HEK293 (cell line): Measurements from ENCODE around the gene MARCHF5.

Source experiments
- CTCF ChIP-seq: fragments of 450-650 bp; formaldehyde crosslinking; IDR thresholded peaks from 2 replicates; pipeline ENCODE4 v1.5.1; 2016; ENCODE audit warnings: missing biosample characterization, missing genetic modification characterization
- MYNN ChIP-seq: fragments of 450-650 bp; formaldehyde crosslinking; IDR thresholded peaks from 2 replicates; pipeline ENCODE4 v1.5.1; 2016; ENCODE audit warnings: missing biosample characterization, missing genetic modification characterization, borderline replicate concordance
- PBX3 ChIP-seq: sonication (generic); formaldehyde crosslinking; IDR thresholded peaks from 2 replicates; pipeline ENCODE4 v1.8.1; 2022; ENCODE audit warnings: mild to moderate bottlenecking, moderate library complexity, missing genetic modification reagents
- RBAK ChIP-seq: fragments of 450-650 bp; formaldehyde crosslinking; IDR thresholded peaks from 2 replicates; pipeline ENCODE4 v1.5.1; 2016; ENCODE audit warnings: missing biosample characterization, missing genetic modification characterization
- TSHZ1 ChIP-seq: fragments of 450-650 bp; formaldehyde crosslinking; IDR thresholded peaks from 2 replicates; pipeline ENCODE4 v1.5.1; 2016; ENCODE audit warnings: missing biosample characterization, missing genetic modification characterization, borderline replicate concordance
- ZNF214 ChIP-seq: fragments of 450-650 bp; formaldehyde crosslinking; IDR thresholded peaks from 2 replicates; pipeline ENCODE4 v1.5.1; 2017; ENCODE audit warnings: missing biosample characterization, mild to moderate bottlenecking, missing genetic modification characterization, borderline replicate concordance
- ZNF335 ChIP-seq: fragments of 450-650 bp; formaldehyde crosslinking; conservative IDR thresholded peaks from 2 replicates; pipeline ENCODE4 v1.5.1; 2016; ENCODE audit warnings: missing biosample characterization, missing genetic modification characterization
- ZNF341 ChIP-seq: fragments of 450-650 bp; formaldehyde crosslinking; IDR thresholded peaks from 2 replicates; pipeline ENCODE4; 2016; ENCODE audit warnings: low read depth, missing biosample characterization, missing genetic modification characterization
- ZNF398 ChIP-seq: fragments of 450-650 bp; formaldehyde crosslinking; IDR thresholded peaks from 2 replicates; pipeline ENCODE4 v1.5.1; 2017; ENCODE audit warnings: missing biosample characterization, missing genetic modification characterization
- ZNF416 ChIP-seq: fragments of 450-650 bp; formaldehyde crosslinking; IDR thresholded peaks from 2 replicates; pipeline ENCODE4 v1.5.1; 2016; ENCODE audit warnings: missing biosample characterization, missing genetic modification characterization
- ZNF580 ChIP-seq: fragments of 450-650 bp; formaldehyde crosslinking; IDR thresholded peaks from 2 replicates; pipeline ENCODE4 v1.5.1; 2016; ENCODE audit warnings: missing biosample characterization, missing genetic modification characterization
- ZNF623 ChIP-seq: fragments of 450-650 bp; formaldehyde crosslinking; IDR thresholded peaks from 2 replicates; pipeline ENCODE4 v1.5.1; 2016; ENCODE audit warnings: missing biosample characterization, missing genetic modification characterization

GRCh38 chr10:92323079-92323478 lies 32.1 kb downstream of the MARCHF5 start:
- TF ChIP-seq PBX3 (no peak), ZNF416 (tag by site-specific recombination) (no peak), ZNF623 (tag by site-specific recombination) (no peak), MYNN (no peak), CTCF (tag by site-specific recombination) (no peak), ZNF214 (no peak), ZNF580 (no peak), RBAK (tag by site-specific recombination) (no peak), ZNF341 (no peak), ZNF335 (no peak), TSHZ1 (tag by site-specific recombination) (no peak), ZNF398 (tag by site-specific recombination) (no peak)
